ENCODE data around the gene RTL5. TPM values are rescaled to one million over a fixed set of nuclear protein-coding genes. Genes with fewer than 3 reads are reported as not detected.

Gene RTL5
- total RNA-seq, 1 donor from 2014 or later, result 4.4 TPM

DNA sequence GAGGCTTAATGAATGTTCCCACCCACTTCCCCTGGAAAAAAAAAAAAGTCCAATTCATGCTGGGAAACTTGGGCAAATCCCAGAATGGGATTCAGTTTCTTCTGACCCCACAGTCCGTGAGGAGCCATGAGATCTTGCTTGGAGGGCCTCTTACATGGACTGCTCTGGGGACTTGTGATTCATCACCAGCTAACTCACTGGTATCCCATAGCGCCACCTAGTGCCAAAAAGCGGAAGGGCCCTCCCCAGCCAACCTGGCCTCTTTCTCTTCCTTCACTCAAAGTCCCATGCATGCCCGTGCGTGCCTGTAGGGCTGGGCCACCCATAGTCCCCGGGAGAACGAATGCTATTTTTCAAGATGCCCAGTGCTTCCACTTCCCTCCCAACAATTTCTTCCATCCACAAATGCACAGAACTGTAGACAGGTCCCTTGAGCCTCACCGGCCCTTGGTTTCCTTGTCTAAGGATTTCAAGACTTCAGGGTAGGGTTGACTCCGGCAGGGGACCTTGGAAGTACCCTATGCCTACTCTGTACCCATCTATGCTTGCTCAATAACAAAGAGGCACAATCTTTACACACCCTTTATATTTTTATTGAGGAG lies 5.1 kb downstream of the RTL5 start:
- H3K4me1 ChIP-seq, result peaks cover 20% of the 10 kb centered on the region
- H3K4me3 ChIP-seq, result no peak overlapping the region
- DNase-seq (ENCODE audit: extremely low spot score in 2 of 2), result peak in 1 of 2 donors; percentile 95
- no peaks in the 10 kb centered on the region for H3K27me3 ChIP-seq
- no peaks in the 10 kb centered on the region for H3K36me3 ChIP-seq
- H3K9me3 ChIP-seq, result no peaks in the 10 kb centered on the region
- TF ChIP-seq POLR2A (IDR thresholded peaks at IDR 0.05) (no peak), POLR2AphosphoS5 (IDR thresholded peaks at IDR 0.05; ENCODE audit: insufficient read depth in 1 of 2, low read depth in 1 of 2) (peak in 1 of 2 donors; percentile 38)
- TF ChIP-seq, protein P1, sequence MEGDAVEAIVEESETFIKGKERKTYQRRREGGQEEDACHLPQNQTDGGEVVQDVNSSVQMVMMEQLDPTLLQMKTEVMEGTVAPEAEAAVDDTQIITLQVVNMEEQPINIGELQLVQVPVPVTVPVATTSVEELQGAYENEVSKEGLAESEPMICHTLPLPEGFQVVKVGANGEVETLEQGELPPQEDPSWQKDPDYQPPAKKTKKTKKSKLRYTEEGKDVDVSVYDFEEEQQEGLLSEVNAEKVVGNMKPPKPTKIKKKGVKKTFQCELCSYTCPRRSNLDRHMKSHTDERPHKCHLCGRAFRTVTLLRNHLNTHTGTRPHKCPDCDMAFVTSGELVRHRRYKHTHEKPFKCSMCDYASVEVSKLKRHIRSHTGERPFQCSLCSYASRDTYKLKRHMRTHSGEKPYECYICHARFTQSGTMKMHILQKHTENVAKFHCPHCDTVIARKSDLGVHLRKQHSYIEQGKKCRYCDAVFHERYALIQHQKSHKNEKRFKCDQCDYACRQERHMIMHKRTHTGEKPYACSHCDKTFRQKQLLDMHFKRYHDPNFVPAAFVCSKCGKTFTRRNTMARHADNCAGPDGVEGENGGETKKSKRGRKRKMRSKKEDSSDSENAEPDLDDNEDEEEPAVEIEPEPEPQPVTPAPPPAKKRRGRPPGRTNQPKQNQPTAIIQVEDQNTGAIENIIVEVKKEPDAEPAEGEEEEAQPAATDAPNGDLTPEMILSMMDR (IDR thresholded peaks at IDR 0.05), result peak; percentile 69 to 73 (median 71)
- intact Hi-C loops (cut with DNase I), result loop anchor here (1.0 kb wide), 1 partner anchor 108 kb away; no protein-coding TSS in a partner anchor
- H3K27ac ChIP-seq, result peak overlapping the region; percentile 66

DNA sequence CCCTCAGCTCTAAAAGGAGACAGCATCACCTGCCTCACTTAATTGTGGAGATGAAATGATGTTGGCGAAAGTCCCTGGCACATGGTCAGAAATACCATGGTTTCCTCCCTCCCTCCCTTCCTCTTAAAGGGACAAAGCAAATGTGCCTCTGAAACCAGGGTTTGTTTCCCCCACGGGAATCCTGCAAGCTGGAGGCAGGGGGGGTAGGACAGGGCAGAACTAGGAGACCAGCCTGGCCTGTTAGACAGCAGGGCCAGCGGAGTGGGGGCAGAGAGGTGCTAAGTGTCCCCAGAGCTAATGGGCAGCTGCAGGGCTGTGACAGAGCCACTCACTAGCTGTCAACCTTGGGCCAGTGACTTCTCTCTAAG lies 5.7 kb downstream of the RTL5 start:
- Histone ChIP-seq H3K9me3 (no peaks in the 10 kb centered on the region), H3K27ac (peak overlapping the region; percentile 66), H3K4me3 (no peak overlapping the region), H3K36me3 (no peaks in the 10 kb centered on the region), H3K27me3 (no peaks in the 10 kb centered on the region), H3K4me1 (peaks cover 25% of the 10 kb centered on the region)
- DNase-seq (ENCODE audit: extremely low spot score in 2 of 2), result no peak
- TF ChIP-seq POLR2A (IDR thresholded peaks at IDR 0.05) (no peak), POLR2AphosphoS5 (IDR thresholded peaks at IDR 0.05; ENCODE audit: insufficient read depth in 1 of 2, low read depth in 1 of 2) (no peak)
- TF ChIP-seq, protein P1 (IDR thresholded peaks at IDR 0.05), result no peak
- intact Hi-C loops (cut with DNase I), result loop anchor here (1.0 kb wide), 1 partner anchor 108 kb away; no protein-coding TSS in a partner anchor

DNA sequence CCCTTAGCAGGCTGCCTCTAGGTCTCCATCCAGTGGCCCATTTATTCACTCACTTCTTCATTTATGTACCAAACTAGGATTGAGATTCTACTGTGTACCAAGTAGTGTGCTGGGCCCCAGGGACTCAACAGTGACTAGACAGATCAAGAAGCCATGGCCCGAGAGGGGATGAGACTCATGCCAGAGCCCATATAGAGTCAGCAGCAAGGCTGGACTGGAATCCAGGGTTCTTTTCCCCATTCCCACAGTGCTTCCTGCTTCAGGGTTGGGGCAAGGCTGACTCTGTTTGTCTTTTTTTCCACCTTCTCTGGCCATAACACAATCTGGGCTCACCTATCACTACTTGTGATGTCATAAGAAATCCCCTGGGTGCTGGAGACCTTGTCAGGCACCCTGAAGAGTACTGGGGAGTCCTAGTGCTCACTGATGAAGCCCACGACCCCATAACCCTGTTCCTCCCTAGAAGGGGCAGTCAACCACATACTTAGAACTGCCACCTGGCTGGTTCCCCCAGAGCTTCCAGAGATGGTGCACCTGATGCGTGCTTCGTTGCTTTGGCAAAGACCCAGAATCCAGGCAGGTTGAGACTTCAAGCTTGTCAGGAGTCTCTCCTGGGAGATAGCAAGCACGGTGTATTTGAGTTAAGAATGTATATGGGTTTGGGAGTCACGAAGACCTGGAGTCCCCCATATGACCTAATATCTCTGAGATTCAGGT lies 6.2 kb downstream of the RTL5 start:
- TF ChIP-seq, protein P1 (IDR thresholded peaks at IDR 0.05), result no peak
- TF ChIP-seq POLR2A (IDR thresholded peaks at IDR 0.05), result no peak
- TF ChIP-seq POLR2AphosphoS5 (IDR thresholded peaks at IDR 0.05; ENCODE audit: insufficient read depth in 1 of 2, low read depth in 1 of 2), result no peak
- Histone ChIP-seq H3K4me3 (no peak overlapping the region), H3K27me3 (no peaks in the 10 kb centered on the region), H3K4me1 (peaks cover 29% of the 10 kb centered on the region), H3K27ac (peak overlapping the region; percentile 66), H3K9me3 (no peaks in the 10 kb centered on the region), H3K36me3 (no peaks in the 10 kb centered on the region)
- intact Hi-C loops (cut with DNase I), result loop anchor here (1.0 kb wide), 1 partner anchor 107 kb away; no protein-coding TSS in a partner anchor
- DNase-seq (ENCODE audit: extremely low spot score in 2 of 2), result no peak

DNA sequence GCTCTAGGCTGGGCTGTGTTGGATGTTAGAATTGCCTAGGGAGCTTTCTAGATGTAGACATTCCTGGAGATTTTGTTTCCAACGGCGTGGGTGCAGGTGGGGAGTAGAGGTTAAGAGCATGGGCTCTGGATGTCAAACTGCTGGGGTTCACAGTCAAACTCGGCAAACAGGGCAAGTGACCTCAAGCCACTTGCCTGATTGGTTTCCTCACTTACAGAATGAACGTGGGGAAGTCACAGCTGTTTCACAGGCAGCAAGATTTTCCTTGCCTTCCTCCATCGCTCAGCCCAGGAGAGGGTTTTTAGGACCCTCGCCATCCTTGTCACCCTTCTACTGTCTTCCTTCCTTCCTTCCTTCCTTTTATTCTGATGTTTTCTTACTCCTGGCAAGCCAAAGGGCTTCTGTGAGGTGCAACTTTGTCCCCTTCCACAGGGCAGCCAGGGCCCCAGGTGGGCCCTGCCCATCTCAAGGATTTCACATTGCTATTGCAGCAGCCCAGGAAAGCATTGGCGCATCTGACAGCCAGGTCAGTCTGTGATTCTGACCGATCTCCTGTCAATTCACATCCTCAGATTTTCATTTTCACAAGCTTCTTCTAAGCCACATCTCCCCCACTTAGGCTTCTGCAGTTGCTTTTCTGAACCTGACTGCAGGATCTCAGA lies 7.0 kb downstream of the RTL5 start:
- Histone ChIP-seq H3K4me3 (no peak overlapping the region), H3K27ac (peak overlapping the region; percentile 66), H3K27me3 (no peaks in the 10 kb centered on the region), H3K36me3 (no peaks in the 10 kb centered on the region), H3K4me1 (peaks cover 29% of the 10 kb centered on the region), H3K9me3 (no peaks in the 10 kb centered on the region)
- TF ChIP-seq, protein P1 (IDR thresholded peaks at IDR 0.05), result no peak
- TF ChIP-seq POLR2AphosphoS5 (IDR thresholded peaks at IDR 0.05; ENCODE audit: insufficient read depth in 1 of 2, low read depth in 1 of 2) (no peak), POLR2A (IDR thresholded peaks at IDR 0.05) (no peak)
- intact Hi-C loops (cut with DNase I), result no loop called here
- DNase-seq (ENCODE audit: extremely low spot score in 2 of 2), result no peak
